Measurements from ENCODE around the gene ANK3. TPM values are rescaled to one million over a fixed set of nuclear protein-coding genes. Genes with fewer than 3 reads are reported as not detected.

Gene ANK3
- total RNA-seq, 1 donor from 2014 or later: 12.6 TPM

- Mint-ChIP-seq H3K4me1 (ENCODE audit: unreplicated experiment) (no peaks in the 10 kb centered on the region), H3K4me3 (ENCODE audit: unreplicated experiment) (no peak overlapping the region), H3K27me3 (ENCODE audit: unreplicated experiment) (no peaks in the 10 kb centered on the region), H3K9me3 (ENCODE audit: unreplicated experiment) (no peaks in the 10 kb centered on the region), H3K27ac (ENCODE audit: unreplicated experiment) (no peak overlapping the region), H3K36me3 (ENCODE audit: low read depth, unreplicated experiment) (no peaks in the 10 kb centered on the region)
- no peak for DNase-seq (ENCODE audit: low spot score)
- TF ChIP-seq CTCF (IDR thresholded peaks at IDR 0.05; ENCODE audit: unreplicated experiment): no peak
Observed at GRCh38 chr10:60405172-60405571, 15.5 kb upstream of the ANK3 start.

- Mint-ChIP-seq H3K27me3 (ENCODE audit: unreplicated experiment) (no peaks in the 10 kb centered on the region), H3K9me3 (ENCODE audit: unreplicated experiment) (no peaks in the 10 kb centered on the region), H3K36me3 (ENCODE audit: low read depth, unreplicated experiment) (no peaks in the 10 kb centered on the region), H3K27ac (ENCODE audit: unreplicated experiment) (no peak overlapping the region), H3K4me3 (ENCODE audit: unreplicated experiment) (no peak overlapping the region), H3K4me1 (ENCODE audit: unreplicated experiment) (no peaks in the 10 kb centered on the region)
- DNase-seq (ENCODE audit: low spot score): no peak
- TF ChIP-seq CTCF (IDR thresholded peaks at IDR 0.05; ENCODE audit: unreplicated experiment): no peak
Observed at GRCh38 chr10:60403168-60403873, 13.6 kb upstream of the ANK3 start.

- no peaks in the 10 kb centered on the region for H3K4me1 Mint-ChIP-seq (ENCODE audit: unreplicated experiment)
- DNase-seq (ENCODE audit: low spot score): no peak
- no peak for TF ChIP-seq CTCF (IDR thresholded peaks at IDR 0.05; ENCODE audit: unreplicated experiment)
- no peak overlapping the region for H3K4me3 Mint-ChIP-seq (ENCODE audit: unreplicated experiment)
- no peak overlapping the region for H3K27ac Mint-ChIP-seq (ENCODE audit: unreplicated experiment)
- H3K9me3 Mint-ChIP-seq (ENCODE audit: unreplicated experiment): no peaks in the 10 kb centered on the region
- no peaks in the 10 kb centered on the region for H3K27me3 Mint-ChIP-seq (ENCODE audit: unreplicated experiment)
- no peaks in the 10 kb centered on the region for H3K36me3 Mint-ChIP-seq (ENCODE audit: low read depth, unreplicated experiment)
Observed at GRCh38 chr10:60400366-60400765, 10.7 kb upstream of the ANK3 start.

- no peaks in the 10 kb centered on the region for H3K4me1 Mint-ChIP-seq (ENCODE audit: unreplicated experiment)
- no peaks in the 10 kb centered on the region for H3K9me3 Mint-ChIP-seq (ENCODE audit: unreplicated experiment)
- DNase-seq (ENCODE audit: low spot score): no peak
- no peak for TF ChIP-seq CTCF (IDR thresholded peaks at IDR 0.05; ENCODE audit: unreplicated experiment)
- H3K4me3 Mint-ChIP-seq (ENCODE audit: unreplicated experiment): no peak overlapping the region
- no peak overlapping the region for H3K27ac Mint-ChIP-seq (ENCODE audit: unreplicated experiment)
- no peaks in the 10 kb centered on the region for H3K27me3 Mint-ChIP-seq (ENCODE audit: unreplicated experiment)
- H3K36me3 Mint-ChIP-seq (ENCODE audit: low read depth, unreplicated experiment): no peaks in the 10 kb centered on the region
Observed at GRCh38 chr10:60399328-60399727, 9.7 kb upstream of the ANK3 start.

- H3K36me3 Mint-ChIP-seq (ENCODE audit: low read depth, unreplicated experiment): no peaks in the 10 kb centered on the region
- H3K27me3 Mint-ChIP-seq (ENCODE audit: unreplicated experiment): no peaks in the 10 kb centered on the region
- DNase-seq (ENCODE audit: low spot score): no peak
Observed at GRCh38 chr10:60397792-60398191, 8.1 kb upstream of the ANK3 start.

More at GRCh38 chr10:60397792-60398191, 8.1 kb upstream of the ANK3 start:
- no peaks in the 10 kb centered on the region for H3K4me1 Mint-ChIP-seq (ENCODE audit: unreplicated experiment)
- H3K27ac Mint-ChIP-seq (ENCODE audit: unreplicated experiment): no peak overlapping the region
- H3K4me3 Mint-ChIP-seq (ENCODE audit: unreplicated experiment): no peak overlapping the region
- TF ChIP-seq CTCF (IDR thresholded peaks at IDR 0.05; ENCODE audit: unreplicated experiment): no peak
- no peaks in the 10 kb centered on the region for H3K9me3 Mint-ChIP-seq (ENCODE audit: unreplicated experiment)

Data from endothelial cell (in vitro differentiated cells).